H1 (cell line): ENCODE results near the gene ACAT2. TPM values are rescaled to one million over a fixed set of nuclear protein-coding genes. Genes with fewer than 3 reads are reported as not detected.

ENCODE experiments used
- CTCF ChIA-PET: fragments of 300-600 bp; sonication (Branson Sonifier 250); formaldehyde crosslinking; loops from one replicate; lab custom pipeline; 2021; ENCODE audit not compliant: partially characterized antibody; lab: Charles Lee
- POLR2A ChIA-PET: fragments of 300-600 bp; sonication (Branson Sonifier 250); formaldehyde crosslinking; loops from one replicate; lab custom pipeline; 2021; ENCODE audit warnings: inconsistent platforms; ENCODE audit not compliant: partially characterized antibody; lab: Charles Lee
- DNase-seq, 2 experiments: peaks; one replicate each; pipeline versions ENCODE4 v3.0.0 to v3.0.0-alpha.2; 2010 to 2022; ENCODE audit warnings: low spot score in 2 of 2, low read depth in 1 of 2, mixed read lengths in 1 of 2
- FAIRE-seq: peaks from 2 replicates; lab custom pipeline; 2011; peaks lifted over from hg19 to GRCh38; lab: Jason Lieb, UNC
- H2AFZ ChIP-seq: 2 replicates; pipeline ENCODE4 v1.8.1; 2012; ENCODE audit warnings: low read length, inconsistent platforms
- H2AK5ac ChIP-seq: 2 replicates; pipeline ENCODE4 v1.6.1; 2013; ENCODE audit warnings: low read depth, low read length
- H2BK120ac ChIP-seq: replicated peaks from 2 replicates; pipeline ENCODE3; 2013; ENCODE audit warnings: low read depth, low read length, inconsistent platforms
- H2BK12ac ChIP-seq: 2 replicates; pipeline ENCODE4 v1.6.1; 2013; ENCODE audit warnings: low read depth, low read length
- H2BK15ac ChIP-seq: 2 replicates; pipeline ENCODE4 v1.6.1; 2013; ENCODE audit warnings: low read length
- H2BK20ac ChIP-seq: 2 replicates; pipeline ENCODE4 v1.6.1; 2013; ENCODE audit warnings: low read length
- H2BK5ac ChIP-seq: 2 replicates; pipeline ENCODE4 v1.6.1; 2013; ENCODE audit warnings: low read depth, low read length
- H3K14ac ChIP-seq: 2 replicates; pipeline ENCODE4 v1.6.1; 2013; ENCODE audit warnings: inconsistent platforms; ENCODE audit not compliant: insufficient read length
- H3K18ac ChIP-seq: 2 replicates; pipeline ENCODE4 v1.6.1; 2013; ENCODE audit warnings: low read length; ENCODE audit errors: extremely low read depth
- H3K23ac ChIP-seq: 2 replicates; pipeline ENCODE4 v1.6.1; 2013; ENCODE audit warnings: inconsistent platforms; ENCODE audit not compliant: insufficient read length
- H3K23me2 ChIP-seq: 2 replicates; pipeline ENCODE4 v1.6.1; 2013; ENCODE audit warnings: low read depth, low read length
- H3K27ac ChIP-seq: 2 replicates; pipeline ENCODE4 v1.6.1; 2011; ENCODE audit warnings: low read depth, low read length, inconsistent platforms
- H3K27me3 ChIP-seq, 4 experiments: replicated peaks in 1 of 4; 1 replicate in 1 of 4; 2 replicates in 3 of 4; pipeline versions ENCODE4 v1.6.1 to v1.8.1; 2011 to 2013; ENCODE audit warnings: low read length in 3 of 4, mild to moderate bottlenecking in 3 of 4, inconsistent platforms in 2 of 4, mixed read lengths in 2 of 4, moderate library complexity in 1 of 4; ENCODE audit not compliant: control insufficient read depth in 3 of 4, insufficient read depth in 3 of 4; ENCODE audit errors: extremely low read depth in 1 of 4
- H3K36me3 ChIP-seq, 4 experiments: 2 replicates each; pipeline versions ENCODE4 v1.6.1 to v1.8.1; 2011 to 2013; ENCODE audit warnings: mild to moderate bottlenecking in 4 of 4, low read length in 3 of 4, moderate library complexity in 2 of 4, control low read depth in 1 of 4, inconsistent platforms in 1 of 4; ENCODE audit not compliant: insufficient read depth in 4 of 4, control insufficient read depth in 2 of 4
- H3K4ac ChIP-seq: replicated peaks from 2 replicates; pipeline ENCODE3; 2013; ENCODE audit warnings: low read length, low read depth, mixed read lengths, inconsistent platforms; ENCODE audit not compliant: insufficient read length
- H3K4me1 ChIP-seq, 4 experiments: replicated peaks in 1 of 4; 1 replicate in 1 of 4; 2 replicates in 3 of 4; pipeline versions ENCODE4 v1.6.1 to v1.8.1; 2011 to 2013; ENCODE audit warnings: low read length in 3 of 4, inconsistent platforms in 2 of 4, mixed read lengths in 1 of 4; ENCODE audit not compliant: insufficient read depth in 4 of 4, control insufficient read depth in 3 of 4
- H3K4me2 ChIP-seq, 2 experiments: 2 replicates each; pipeline versions ENCODE4 v1.6.1 to v1.8.1; 2011 to 2013; ENCODE audit warnings: low read depth in 2 of 2, low read length in 2 of 2, control low read depth in 1 of 2, inconsistent platforms in 1 of 2, mild to moderate bottlenecking in 1 of 2; ENCODE audit not compliant: insufficient read depth in 1 of 2
- H3K4me3 ChIP-seq, 4 experiments: fragments of 200-600, 300-600 bp in 1 of 4; sonication (generic), shearing (Covaris generic), sonication (Bioruptor Twin) in 1 of 4; 2 replicates each; pipeline versions ENCODE4 v1.5.1 to v1.8.1; 2011 to 2016; ENCODE audit warnings: low read length in 4 of 4, low read depth in 3 of 4, control low read depth in 2 of 4, inconsistent platforms in 2 of 4, mild to moderate bottlenecking in 2 of 4, mixed read lengths in 1 of 4, moderate library complexity in 1 of 4; ENCODE audit not compliant: insufficient read depth in 2 of 4; ENCODE audit errors: extremely low read depth in 1 of 4
- H3K56ac ChIP-seq: replicated peaks from 2 replicates; pipeline ENCODE3; 2013; ENCODE audit warnings: low read depth, mild to moderate bottlenecking, mixed read lengths, low read length, inconsistent platforms; ENCODE audit not compliant: insufficient read length
- H3K79me1 ChIP-seq: 2 replicates; pipeline ENCODE4 v1.6.1; 2013; ENCODE audit warnings: low read depth, low read length, control low read depth
- H3K79me2 ChIP-seq, 2 experiments: 2 replicates each; pipeline versions ENCODE4 v1.6.1 to v1.8.1; 2012 to 2013; ENCODE audit warnings: low read length in 2 of 2, mild to moderate bottlenecking in 2 of 2, inconsistent platforms in 1 of 2; ENCODE audit not compliant: insufficient read depth in 2 of 2, control insufficient read depth in 1 of 2
- H3K9ac ChIP-seq, 4 experiments: replicated peaks in 1 of 4; 1 replicate in 1 of 4; 2 replicates in 3 of 4; pipeline versions ENCODE4 v1.6.1 to v1.8.1; 2011 to 2013; ENCODE audit warnings: low read depth in 3 of 4, low read length in 3 of 4, control low read depth in 2 of 4, mild to moderate bottlenecking in 2 of 4, moderate library complexity in 2 of 4, inconsistent platforms in 1 of 4; ENCODE audit errors: extremely low read depth in 1 of 4
- H3K9me3 ChIP-seq, 2 experiments: 2 replicates each; pipeline versions ENCODE4 v1.6.1 to v1.8.1; 2012 to 2013; ENCODE audit warnings: mild to moderate bottlenecking in 2 of 2, moderate library complexity in 2 of 2, control low read depth in 1 of 2, inconsistent platforms in 1 of 2, low read depth in 1 of 2, low read length in 1 of 2, mixed read lengths in 1 of 2; ENCODE audit not compliant: insufficient read depth in 2 of 2
- H4K20me1 ChIP-seq, 2 experiments: replicated peaks in 1 of 2; 2 replicates each; pipeline versions ENCODE3 to v1.8.1; 2011 to 2013; ENCODE audit warnings: inconsistent platforms in 2 of 2, low read length in 2 of 2, mild to moderate bottlenecking in 1 of 2; ENCODE audit not compliant: insufficient read depth in 2 of 2, control insufficient read depth in 1 of 2
- H4K5ac ChIP-seq: 2 replicates; pipeline ENCODE4 v1.6.1; 2013; ENCODE audit warnings: low read length, low read depth, mixed read lengths, inconsistent platforms; ENCODE audit not compliant: insufficient read length
- H4K8ac ChIP-seq: 2 replicates; pipeline ENCODE4 v1.8.0; 2013; ENCODE audit warnings: mild to moderate bottlenecking, moderate library complexity, low read length, inconsistent platforms; ENCODE audit not compliant: insufficient read depth; ENCODE audit errors: extremely low read depth
- H4K91ac ChIP-seq: replicated peaks from 2 replicates; pipeline ENCODE3; 2013; ENCODE audit warnings: low read length, mixed read lengths, inconsistent platforms; ENCODE audit not compliant: insufficient read length
- CREB1 ChIP-seq: IDR thresholded peaks from 2 replicates; pipeline ENCODE4 v1.6.1; 2012; ENCODE audit warnings: inconsistent platforms
- FOSL1 ChIP-seq: IDR thresholded peaks from 2 replicates; pipeline ENCODE4 v1.6.1; 2011; ENCODE audit warnings: mild to moderate bottlenecking, low read depth, low read length, moderate library complexity; ENCODE audit not compliant: insufficient read depth
- MAFK ChIP-seq: IDR thresholded peaks from 2 replicates; pipeline ENCODE4 v1.6.1; 2012; ENCODE audit warnings: low read depth, mild to moderate bottlenecking, improper control_type of control experiment, low read length
- RAD21 ChIP-seq, 2 experiments: IDR thresholded peaks in 1 of 2; conservative IDR thresholded peaks in 1 of 2; 2 replicates each; pipeline ENCODE4 v1.6.1; 2011; ENCODE audit warnings: low read depth in 2 of 2, low read length in 2 of 2, improper control_type of control experiment in 1 of 2, inconsistent platforms in 1 of 2, mild to moderate bottlenecking in 1 of 2, moderate library complexity in 1 of 2
- TBP ChIP-seq: IDR thresholded peaks from 2 replicates; pipeline ENCODE4 v1.6.1; 2011; ENCODE audit warnings: low read depth, low read length, improper control_type of control experiment
- TCF12 ChIP-seq: IDR thresholded peaks from 2 replicates; pipeline ENCODE4 v1.6.1; 2011; ENCODE audit warnings: low read depth, mild to moderate bottlenecking, low read length
- WGBS, 2 experiments: shearing (Covaris generic) in 1 of 2; methylation state at CpG; one replicate each; pipeline versions ENCODE4 v1.1.6 to v1.1.7; 2013 to 2015; ENCODE audit warnings: low lambda C conversion rate in 2 of 2, mixed read lengths in 2 of 2, inconsistent platforms in 1 of 2, low coverage in 1 of 2, missing lambda C conversion rate in 1 of 2; ENCODE audit not compliant: insufficient replicate concordance in 2 of 2, insufficient coverage in 1 of 2, insufficient read length in 1 of 2; ENCODE audit errors: extremely low coverage in 1 of 2, missing lambda C conversion rate in 1 of 2; 5-methylcytosine and 5-hydroxymethylcytosine counted together
- polyA plus RNA-seq, 7 experiments: library from polyadenylated mRNA; depleted of rRNA in 3 of 7; stranded (reverse) in 5 of 7; unstranded in 2 of 7; fragments of >200 nt in 5 of 7; fragments of 200-250 nt in 2 of 7; gene quantifications; 1 replicate in 5 of 7; 2 replicates in 1 of 7; 4 replicates in 1 of 7; pipeline versions ENCODE4 v1.2.1 to v1.2.3, GENCODE V29; 2011 to 2013; ENCODE audit warnings: missing spikeins in 2 of 7, mixed read lengths in 2 of 7
- total RNA-seq: library from RNA; stranded (reverse); fragmentation: NEBNext Ultra II Directional; extraction: Animal tissue kit (Norgen Biotek cat#: 25700); gene quantifications from 2 replicates; pipeline ENCODE4 v1.2.1, GENCODE V29; 2021

ACAT2 gene
- total and polyA plus RNA-seq, 2 of the 8 experiments (the other 6 are each of a cell fraction or from before 2014, with no cell fraction given) = 61.6 to 166 TPM

- H3K18ac ChIP-seq = no peak overlapping the region
- CTCF ChIA-PET = no interaction called here
- no peak overlapping the region for H3K23ac ChIP-seq
- FAIRE-seq (no peak), DNase-seq (no peak)
- WGBS, 2 experiments = 93% methylated on average over 7 of the region's 7 CpGs; no CpG with 5 or more reads in 1 of the 2 experiments
- H2BK15ac ChIP-seq = no peak overlapping the region
- H4K20me1 ChIP-seq = peaks cover 6% of the 10 kb centered on the region in 2 experiments
- no peaks in the 10 kb centered on the region for H3K23me2 ChIP-seq
- no peaks in the 10 kb centered on the region; a peak in 1 of 7 replicates for H3K4me1 ChIP-seq
- peaks cover 0 to 51% of the 10 kb centered on the region in 2 experiments; a peak in 2 of 4 replicates for H3K79me2 ChIP-seq
- no peak overlapping the region for H2AFZ ChIP-seq
- H3K56ac ChIP-seq = no peak overlapping the region
- peaks cover 32 to 93% (median 82%) of the 10 kb centered on the region in 4 experiments for H3K36me3 ChIP-seq
- H3K9me3 ChIP-seq = no peaks in the 10 kb centered on the region
- no peak overlapping the region for H2BK20ac ChIP-seq
- H2BK12ac ChIP-seq = no peak overlapping the region
- H2BK120ac ChIP-seq = no peak overlapping the region
- TF ChIP-seq MAFK (no peak), TCF12 (no peak), CREB1 (no peak), TBP (no peak), RAD21 (IDR thresholded peaks at IDR 0.05 in 1 of 2, conservative IDR thresholded peaks at IDR 0.05 in 1 of 2; ENCODE audit: low read depth in 2 of 2, low read length in 2 of 2) (no peak), FOSL1 (no peak)
- no peak overlapping the region for H3K27ac ChIP-seq
- H3K27me3 ChIP-seq = no peaks in the 10 kb centered on the region
- H4K5ac ChIP-seq = no peak overlapping the region
- POLR2A ChIA-PET = interaction anchor here (1.6 to 1.7 kb wide), 2 partner anchors 9 to 12 kb away, joined by 4 to 5 read pairs; no protein-coding TSS in a partner anchor
- no peak overlapping the region for H4K8ac ChIP-seq
- H3K79me1 ChIP-seq = no peaks in the 10 kb centered on the region
- no peak overlapping the region for H2BK5ac ChIP-seq
- no peak overlapping the region for H3K9ac ChIP-seq
- H3K4ac ChIP-seq = no peak overlapping the region
- H3K4me2 ChIP-seq = no peak overlapping the region
- no peak overlapping the region for H3K4me3 ChIP-seq
- H3K14ac ChIP-seq = no peak overlapping the region
- no peak overlapping the region for H2AK5ac ChIP-seq
- H4K91ac ChIP-seq = no peak overlapping the region
Observed at GRCh38 chr6:159745081-159745480, 16.8 kb upstream of the ACAT2 start.
